GM21390 (cell line): ENCODE results near the gene ABHD2.

Source experiments
- ATAC-seq: cut with Tn5 transposase; IDR thresholded peaks from one replicate; pipeline ENCODE4 v1.9.1; 2021; ENCODE audit not compliant: unreplicated experiment

The ABHD2 gene

DNA sequence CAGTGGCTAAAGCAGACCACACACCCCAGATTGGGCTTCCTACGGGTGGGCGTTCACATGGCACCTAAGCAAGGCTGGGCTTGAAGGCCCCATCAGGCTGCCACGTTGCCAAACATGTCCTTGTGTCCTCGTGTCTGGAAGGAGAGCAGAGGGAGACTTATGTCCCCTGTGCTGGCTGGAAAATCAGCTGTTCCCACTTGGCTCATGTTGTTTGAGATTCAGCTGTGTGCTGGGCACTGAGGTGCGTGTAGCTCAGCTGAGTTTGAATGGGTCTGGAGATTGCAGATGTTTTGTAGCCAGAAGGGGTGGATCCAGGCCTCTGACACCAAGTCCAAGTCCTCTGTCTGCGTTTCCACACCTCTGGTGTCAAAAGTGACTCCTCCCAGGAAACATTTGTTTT, 98.5 kb downstream of the ABHD2 start:
- no peak for ATAC-seq

DNA sequence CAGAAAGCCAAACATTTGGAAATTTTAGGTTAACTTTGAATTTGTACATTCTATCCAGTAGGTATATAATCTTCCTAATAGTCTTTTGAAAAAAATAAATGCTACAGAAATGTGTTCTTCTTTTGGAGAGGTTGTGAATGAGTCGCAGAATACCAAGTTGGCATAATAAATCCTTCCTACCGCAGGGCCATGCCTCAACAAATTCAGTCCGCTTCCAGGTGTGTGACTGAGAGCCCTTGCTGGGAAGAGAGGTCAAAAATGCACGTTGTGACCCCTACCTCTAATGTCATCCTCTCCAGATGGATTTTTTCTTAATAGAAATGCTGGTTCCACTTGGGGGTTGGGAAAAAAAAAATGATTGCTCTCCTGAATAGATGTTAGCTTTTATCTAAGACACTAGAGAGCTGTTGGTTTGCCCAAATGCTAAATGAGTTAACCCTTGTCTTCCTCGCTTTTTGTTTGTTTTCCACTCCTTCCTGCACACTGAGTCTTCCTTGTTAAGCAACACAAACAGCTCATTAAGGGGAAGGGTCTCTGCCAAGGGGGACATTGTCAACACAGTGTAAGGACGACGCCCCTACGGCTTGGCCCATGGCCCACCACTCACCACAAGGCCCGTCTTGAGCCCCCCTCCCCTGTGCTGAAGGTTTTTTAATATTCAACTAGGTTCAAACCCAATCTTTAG, 99.2 kb downstream of the ABHD2 start:
- no peak for ATAC-seq

DNA sequence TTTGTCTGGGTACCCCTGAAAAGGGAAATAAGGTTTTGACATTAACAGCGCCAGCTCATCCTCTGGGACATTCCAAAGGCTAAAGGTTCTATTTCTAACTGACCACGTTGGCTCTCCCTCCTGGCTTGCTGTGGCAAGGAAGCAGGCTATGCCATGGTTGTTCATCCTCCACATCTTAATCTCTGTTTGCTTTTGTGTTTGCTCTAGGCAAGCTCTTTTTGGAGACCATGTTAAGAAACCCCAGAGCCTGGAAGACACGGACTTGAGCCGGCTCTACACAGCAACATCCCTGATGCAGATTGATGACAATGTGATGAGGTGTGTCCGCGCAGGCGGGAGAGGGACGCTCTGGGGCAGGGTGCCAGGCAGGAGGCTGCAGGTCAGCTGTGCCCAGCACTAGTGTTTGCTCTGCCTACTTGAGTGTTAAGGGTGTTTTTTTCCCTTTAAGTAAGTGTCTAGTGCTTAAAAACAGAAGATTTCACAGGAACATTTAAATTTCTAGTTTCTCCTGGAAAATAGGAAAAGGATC, 99.8 kb downstream of the ABHD2 start:
- no peak for ATAC-seq

DNA sequence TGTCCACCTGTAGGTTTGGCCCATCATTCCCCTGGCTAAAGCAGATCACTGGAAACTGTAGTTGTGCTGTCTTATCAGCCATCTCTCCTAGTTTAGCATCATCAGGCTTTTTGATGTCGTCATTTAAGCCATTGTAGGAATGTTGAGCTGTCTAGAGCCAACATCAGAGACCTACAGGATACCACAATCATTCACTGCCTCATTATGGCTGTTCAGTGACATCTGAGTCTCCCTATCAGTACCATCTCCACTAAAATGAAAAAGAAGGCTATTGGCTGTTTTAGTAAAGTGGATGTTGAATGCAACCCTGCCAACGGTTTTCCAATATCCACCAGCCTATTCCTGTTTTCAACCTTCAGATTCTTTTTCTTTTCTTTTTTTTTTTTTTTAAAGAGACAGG, 103.9 kb downstream of the ABHD2 start:
- no peak for ATAC-seq

DNA sequence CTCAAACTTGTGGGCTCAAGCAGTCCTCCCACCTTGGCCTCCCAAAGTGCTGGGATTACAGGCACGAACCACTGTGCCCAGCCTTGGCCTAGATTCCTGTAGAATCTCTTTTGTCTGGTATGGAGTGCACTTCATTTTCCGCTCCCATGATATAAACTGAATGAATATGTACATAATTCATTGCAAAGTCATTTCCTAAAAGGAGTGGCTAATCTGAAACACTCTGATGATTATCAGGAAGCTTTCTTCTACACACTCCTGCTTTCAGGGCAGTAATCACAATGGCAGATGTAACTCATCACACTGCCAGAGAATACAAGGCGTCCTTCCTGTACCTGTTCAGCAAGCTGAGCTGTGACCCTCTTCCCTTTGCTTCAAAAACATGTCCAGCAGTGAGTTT, 104.5 kb downstream of the ABHD2 start:
- ATAC-seq: no peak

DNA sequence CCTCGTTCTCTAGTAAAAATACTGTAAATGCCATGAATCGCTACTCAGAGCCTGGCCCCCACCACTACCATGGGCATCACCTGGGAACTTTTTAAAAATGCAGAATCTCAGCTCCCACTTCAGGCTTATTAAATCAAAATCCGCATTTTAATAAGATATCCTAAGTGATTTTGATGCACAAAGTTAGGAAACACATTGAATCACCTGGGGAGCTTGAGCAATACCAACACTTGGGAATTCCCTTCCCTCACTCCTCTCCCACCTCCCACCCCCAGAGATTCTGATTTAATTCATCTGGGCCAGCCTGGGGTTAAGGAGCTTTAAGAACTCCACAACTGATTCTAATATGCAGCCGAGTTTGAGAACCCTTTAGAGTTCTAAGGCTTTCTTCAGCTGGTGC, 106.4 kb downstream of the ABHD2 start:
- no peak for ATAC-seq

DNA sequence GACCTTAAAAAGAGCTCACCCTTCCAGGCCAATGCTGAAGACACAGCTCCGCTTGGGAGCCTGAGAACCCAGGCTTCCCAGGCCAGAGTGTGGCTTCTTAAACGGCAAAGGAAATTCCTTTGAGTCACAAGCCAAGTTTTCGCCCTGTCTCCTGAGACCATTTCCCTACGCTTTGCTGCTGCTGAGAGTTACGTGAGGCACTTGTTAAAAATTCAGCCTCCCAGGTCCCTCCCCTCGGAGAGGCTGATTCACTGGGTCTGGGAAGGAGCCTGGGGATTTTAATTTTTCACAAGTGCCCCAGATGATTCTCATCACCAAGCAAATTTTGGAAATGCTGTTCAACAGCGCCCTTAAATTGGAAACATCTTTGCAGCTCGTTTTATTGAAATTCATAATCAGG, 107.6 kb downstream of the ABHD2 start:
- ATAC-seq: no peak

DNA sequence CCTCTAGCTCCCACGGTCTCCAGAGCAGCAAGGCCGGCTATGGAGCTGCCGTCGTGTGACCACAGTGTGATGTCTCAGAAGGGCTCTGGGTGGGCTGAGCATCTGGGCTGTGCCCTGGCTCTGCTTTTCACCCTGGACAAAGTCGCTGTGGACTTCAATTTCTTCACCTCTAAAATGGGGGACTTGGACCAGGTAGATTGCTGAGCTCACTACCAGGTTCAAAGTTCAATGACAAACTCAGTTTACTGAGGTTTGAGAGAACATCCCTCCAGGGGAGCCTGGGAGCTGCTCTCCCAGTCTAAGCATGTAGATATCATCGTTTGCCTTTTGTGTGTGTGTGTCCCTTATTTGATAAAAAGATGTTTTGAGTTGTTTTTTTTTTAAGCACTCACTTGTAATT, 108.0 kb downstream of the ABHD2 start:
- ATAC-seq: no peak

DNA sequence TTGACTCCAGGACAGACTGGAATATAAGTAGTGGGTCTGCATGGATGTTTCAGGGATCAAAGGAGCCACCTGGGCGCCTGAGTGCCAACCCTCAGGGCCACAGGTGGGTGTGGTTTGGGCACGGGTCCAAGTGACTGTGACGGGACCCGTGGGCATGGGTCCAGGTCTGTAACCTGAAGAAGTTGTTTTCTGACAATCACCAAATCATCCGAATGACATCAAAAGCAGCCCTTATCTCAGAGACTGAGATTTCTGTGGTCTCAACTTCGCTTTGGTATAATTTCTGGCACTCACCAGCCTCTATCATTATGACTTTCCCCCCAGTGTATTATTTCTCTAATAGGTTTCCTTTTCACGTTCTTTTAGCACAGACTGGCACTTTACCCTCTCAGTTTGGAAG, 108.7 kb downstream of the ABHD2 start:
- no peak for ATAC-seq

DNA sequence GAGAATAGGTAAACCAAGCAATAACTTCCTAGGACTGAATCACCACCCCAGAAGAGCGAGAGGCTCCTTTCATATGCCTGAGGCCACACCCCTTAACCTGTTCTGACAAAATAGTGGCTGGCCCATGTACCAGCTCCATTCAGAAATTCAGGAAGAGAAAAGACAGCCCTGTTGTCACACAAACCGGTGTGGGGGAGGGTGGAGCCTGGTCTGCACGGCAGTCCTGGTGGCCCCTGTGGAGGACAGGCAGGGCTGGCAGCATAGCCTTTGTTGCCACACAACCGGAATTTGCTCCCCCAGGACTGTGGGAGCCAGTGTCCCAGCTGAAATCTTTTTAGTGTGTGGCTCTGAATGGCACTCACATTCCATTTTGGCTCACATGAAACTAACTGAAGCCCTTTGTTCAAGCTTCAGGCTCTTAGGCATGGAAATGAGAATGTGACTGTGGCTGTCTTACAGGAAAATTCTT, 109.3 kb downstream of the ABHD2 start:
- no peak for ATAC-seq

DNA sequence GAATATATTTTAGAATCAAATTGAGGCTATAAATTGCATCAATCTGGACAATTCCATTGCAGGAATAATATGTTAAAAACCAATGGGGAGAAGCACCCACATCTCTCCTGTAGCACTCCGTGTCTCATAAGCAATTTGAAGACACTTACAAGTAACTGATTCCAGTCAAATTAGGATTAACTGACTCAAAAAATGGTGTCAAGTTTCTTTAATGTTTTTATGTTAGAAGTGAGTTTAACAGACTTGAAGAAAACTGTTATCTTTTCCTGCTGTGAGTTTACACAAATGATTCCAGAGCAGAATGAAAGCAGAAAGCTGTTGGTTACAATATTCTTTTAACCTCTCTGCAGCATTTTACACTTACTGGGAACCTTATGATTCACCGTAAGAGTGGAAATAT, 109.9 kb downstream of the ABHD2 start:
- no peak for ATAC-seq

DNA sequence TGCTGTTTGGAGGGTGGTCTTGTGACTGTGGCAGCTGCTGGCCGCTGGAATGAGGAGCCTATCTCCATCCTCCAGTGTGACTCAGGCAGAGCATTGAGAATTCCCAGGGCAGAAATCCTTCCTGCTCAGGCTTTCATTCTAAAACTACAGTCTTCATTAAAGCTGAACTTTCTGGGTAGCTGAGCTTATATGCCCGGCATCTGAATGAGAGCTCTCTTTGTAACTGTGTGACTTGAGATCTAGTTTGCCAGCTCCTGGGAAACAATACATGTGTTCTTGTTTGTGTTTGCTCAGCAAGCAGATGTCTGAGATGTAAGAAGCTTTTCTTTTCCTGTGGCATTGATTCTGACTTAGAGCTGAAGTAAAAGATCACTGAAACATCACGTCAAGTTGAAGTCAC, 110.7 kb downstream of the ABHD2 start:
- ATAC-seq: no peak

DNA sequence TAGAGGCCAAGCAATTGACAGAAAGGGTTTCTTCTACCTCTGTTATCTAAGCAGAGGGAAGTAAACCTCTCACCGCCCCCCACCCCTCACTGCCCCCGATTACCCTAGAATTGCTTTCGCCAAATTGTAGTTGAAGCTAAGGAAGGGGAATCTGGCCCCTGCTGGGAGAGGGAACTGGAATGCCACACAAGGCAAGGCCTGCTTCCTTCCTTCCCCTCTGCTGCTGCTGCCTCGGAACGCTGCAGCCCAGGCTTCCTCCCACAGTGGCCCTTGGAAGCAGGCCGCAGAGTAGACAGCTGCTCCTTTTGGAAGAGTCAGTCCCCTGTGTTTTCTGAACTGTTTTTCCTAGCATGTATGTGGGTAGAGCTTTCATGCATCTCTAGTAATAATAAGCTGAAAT, 111.5 kb downstream of the ABHD2 start:
- no peak for ATAC-seq

DNA sequence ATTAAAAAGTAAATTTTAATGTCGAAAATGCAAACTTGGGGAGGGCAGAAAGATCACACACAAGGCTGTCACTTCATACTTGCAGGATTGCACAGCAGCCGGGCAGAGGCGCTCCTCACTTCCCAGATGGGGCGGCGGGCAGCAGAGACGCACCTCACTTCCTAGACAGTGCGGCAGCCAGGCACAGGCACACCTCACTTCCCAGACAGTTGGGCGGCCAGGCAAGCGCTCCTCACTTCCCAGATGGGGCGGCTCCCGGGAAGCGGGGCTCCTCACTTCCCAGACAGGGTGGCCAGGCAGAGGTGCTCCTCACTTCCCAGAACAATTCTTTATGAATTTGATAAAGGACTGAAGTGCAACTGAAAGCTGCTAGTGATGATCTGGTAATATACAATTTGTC, 111.9 kb downstream of the ABHD2 start:
- no peak for ATAC-seq

DNA sequence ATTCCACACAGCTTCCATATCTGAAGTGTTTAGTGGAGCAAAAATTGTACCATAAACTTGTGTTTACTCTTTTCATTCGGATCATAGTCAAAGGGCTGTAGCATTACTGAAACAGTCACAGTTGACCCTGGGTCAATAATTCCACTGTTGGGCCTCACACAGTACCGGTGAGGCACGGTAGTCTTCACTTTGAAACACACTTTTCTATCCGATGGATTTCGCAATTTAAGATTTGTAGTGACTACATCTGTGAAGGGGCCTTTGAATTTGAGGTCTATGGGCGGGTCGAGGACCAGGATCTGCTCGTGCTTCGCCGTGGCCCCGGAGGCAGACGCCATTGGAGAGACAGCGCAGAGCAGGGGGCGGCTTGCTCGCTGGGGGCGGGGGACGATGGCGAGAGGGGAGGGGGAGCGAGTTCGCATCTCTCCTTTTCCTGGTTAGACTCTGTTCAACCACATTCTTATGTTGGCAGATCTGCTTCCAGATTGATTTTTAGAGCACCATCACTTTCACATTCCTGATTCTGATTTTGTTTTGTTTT, 113.3 kb downstream of the ABHD2 start:
- no peak for ATAC-seq

DNA sequence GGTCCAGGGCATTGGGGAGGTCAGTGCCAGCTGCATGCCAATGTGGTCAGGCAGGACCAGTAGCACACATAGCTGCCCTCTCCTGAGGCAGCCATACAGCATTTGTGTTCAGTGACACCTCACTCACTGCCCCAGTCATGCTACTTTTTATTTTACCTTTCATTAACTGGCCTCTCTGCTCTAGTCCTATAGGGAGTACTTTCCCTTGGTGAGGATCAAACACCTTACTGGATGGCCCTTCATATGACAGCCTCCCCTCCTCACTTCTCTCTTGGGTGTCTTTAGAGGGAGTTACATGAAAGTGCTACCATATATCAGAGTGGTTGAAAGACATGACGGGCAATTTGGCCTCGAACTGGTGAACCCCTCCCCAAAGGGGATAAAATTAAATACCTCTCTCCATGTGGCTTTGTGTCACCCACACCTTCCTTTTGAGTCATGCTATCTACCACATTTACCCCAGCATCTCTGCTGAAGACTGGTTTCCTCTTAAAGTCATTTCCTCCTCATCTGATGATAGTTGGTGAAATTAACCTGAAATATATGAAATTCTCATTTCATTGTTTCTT, 115.5 kb downstream of the ABHD2 start:
- ATAC-seq: no peak

DNA sequence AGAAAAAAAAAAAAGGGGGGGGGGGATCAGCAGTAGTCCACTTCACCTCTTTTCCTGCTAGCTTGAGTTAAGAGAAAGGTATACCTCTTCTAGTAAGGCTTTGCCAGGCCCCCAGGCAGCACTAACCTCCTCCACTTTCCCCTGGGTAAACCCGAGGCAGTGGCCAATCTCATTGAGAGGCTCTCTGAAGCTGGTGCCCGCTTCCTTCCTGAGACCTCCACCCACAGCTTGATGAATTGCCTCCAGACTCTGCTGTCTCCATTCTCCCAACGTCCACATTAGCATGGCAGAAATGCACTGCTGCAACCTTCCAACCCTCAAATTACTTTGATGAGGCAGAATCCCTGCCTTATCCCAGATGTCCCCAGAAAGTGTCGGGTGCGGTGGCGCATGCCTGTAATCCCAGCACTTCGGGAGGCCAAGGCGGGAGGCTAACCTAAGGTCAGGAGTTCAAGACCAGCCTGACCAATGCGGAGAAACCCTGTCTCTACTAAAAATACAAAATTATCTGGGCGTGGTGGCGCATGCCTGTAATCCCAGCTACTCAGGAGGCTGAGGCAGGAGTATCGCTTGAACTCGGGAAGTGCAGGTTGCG, 117.8 kb downstream of the ABHD2 start:
- ATAC-seq: no peak

DNA sequence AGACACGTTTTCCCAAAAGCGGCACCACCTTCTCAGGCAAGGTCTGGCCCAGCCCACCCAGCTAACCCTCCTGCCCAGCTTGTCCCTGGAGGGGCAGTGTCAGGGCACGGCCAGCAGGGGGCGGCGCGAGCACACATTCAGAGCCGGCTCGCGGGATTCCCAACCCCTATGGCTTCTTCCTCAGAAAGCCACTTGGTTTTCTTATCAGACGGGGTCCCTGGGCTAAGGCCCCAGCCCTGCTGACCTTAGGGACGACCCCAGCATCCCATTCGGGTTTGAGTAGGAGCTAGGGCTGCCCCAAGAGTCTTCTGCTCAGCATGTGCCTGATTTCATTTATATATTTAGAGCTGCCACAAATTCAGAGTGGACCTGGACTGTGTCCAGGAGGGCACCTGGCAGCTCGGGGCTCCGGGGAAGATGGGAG, 118.7 kb downstream of the ABHD2 start:
- peak; percentile 86 for ATAC-seq

DNA sequence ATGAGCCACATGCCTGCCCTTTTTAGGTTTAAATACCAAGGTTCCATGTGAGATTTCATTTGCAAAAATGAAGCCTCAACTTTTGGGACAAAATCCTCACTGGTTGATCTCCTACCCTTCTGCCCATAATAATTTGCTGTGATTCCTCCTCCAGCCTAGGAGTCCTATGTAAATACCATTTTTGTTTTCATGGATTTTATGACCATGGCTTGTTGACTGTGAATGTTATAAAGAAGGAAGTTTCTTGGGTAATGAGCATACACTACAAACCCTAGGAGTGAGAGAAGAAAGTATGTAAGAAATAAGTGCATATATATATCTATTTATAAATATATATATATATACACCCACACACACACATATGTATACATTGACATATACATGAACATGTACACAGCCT, 120.0 kb downstream of the ABHD2 start:
- ATAC-seq: no peak

DNA sequence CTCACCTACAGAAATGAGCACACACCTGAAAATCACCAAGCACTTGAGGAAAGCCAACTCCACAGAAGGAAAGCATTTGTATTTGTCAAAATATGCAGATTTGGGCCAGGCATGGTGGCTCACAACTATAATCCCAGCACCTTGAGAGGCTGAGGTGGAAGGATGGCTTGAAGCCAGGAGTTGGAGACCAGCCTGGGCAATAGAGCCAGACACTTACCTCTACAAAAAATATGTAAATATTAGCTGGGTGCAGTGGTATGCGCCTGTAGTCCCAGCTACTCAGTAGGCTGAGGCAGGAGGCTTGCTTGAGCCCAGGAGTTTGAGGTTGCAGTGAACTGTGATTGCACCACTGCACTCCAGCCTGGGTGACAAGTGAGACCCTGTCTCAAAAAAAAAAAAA, 120.8 kb downstream of the ABHD2 start:
- no peak for ATAC-seq

DNA sequence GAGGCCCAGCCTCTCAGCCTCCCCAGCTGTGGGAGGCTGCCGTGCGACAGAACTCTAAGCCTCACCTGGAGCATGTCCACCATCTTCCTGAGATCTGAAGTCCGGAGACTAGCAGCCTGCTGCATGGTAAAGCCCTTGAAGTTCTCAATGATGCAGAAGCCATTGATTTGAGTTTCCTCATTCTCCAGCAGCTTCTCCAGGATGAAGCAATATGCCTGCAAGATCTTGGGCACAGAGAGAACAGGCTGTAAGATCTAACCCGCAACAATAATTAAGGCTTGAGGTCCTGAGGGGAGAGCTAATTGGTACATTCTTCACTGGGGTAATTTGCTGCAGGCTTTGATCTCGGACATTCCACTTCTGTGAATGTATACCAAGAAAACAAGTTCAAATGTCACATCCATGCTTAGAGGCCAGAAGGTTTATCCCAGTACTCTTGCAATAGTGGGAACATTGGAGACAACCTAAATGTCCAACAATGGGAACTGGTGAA, 123.5 kb downstream of the ABHD2 start:
- ATAC-seq: no peak

DNA sequence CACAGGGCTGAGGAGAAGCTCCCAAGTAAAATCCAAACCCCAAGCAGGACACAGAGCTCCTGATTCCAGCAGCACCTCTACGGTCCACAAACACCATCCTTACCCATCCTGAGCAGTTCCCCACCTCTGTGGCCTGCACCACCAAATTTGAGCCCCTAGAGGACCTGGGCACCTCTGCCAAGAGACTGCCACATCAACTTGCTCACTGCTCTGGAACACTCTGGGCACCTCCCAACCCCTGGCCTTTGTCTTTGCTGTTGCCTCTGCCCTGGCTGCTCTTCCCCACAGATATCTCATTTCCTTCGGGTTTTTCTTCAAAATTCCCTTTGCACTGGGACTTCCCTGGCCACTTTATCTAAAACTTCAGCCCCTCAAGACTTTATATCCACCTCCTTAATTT, 127.4 kb downstream of the ABHD2 start:
- ATAC-seq: no peak
